SH-SY5Y (cell line): ENCODE measurements around the gene GBA3.

Source experiments
- GATA2 ChIP-seq: IDR thresholded peaks from 2 replicates; pipeline ENCODE4 v1.6.1; 2011; ENCODE audit warnings: mild to moderate bottlenecking, low read depth, low read length
- GATA3 ChIP-seq: IDR thresholded peaks from 2 replicates; pipeline ENCODE4 v1.6.1; 2011; ENCODE audit warnings: low read depth, mild to moderate bottlenecking, low read length, moderate library complexity

Gene GBA3

GRCh38 chr4:22680065-22680642 lies 12.6 kb upstream of the GBA3 start:
- no peak for TF ChIP-seq GATA2
- TF ChIP-seq GATA3 = no peak

- no peak for TF ChIP-seq GATA2
Measured at GRCh38 chr4:22683726-22684125, 9.0 kb upstream of the GBA3 start.

- no peak for TF ChIP-seq GATA3
- no peak for TF ChIP-seq GATA2
Measured at GRCh38 chr4:22686141-22686540, 6.6 kb upstream of the GBA3 start.

GRCh38 chr4:22688236-22688635 lies 4.5 kb upstream of the GBA3 start:
- TF ChIP-seq GATA3 (no peak), GATA2 (no peak)

- TF ChIP-seq GATA3 (no peak), GATA2 (no peak)
Measured at GRCh38 chr4:22689428-22689827, 3.3 kb upstream of the GBA3 start.

GRCh38 chr4:22695029-22695428 lies 2.3 kb downstream of the GBA3 start:
- TF ChIP-seq GATA3 (no peak), GATA2 (no peak)

GRCh38 chr4:22695917-22696316 lies 3.2 kb downstream of the GBA3 start:
- TF ChIP-seq GATA3 = no peak
- TF ChIP-seq GATA2 = no peak

GRCh38 chr4:22703912-22704311 lies 11.2 kb downstream of the GBA3 start:
- TF ChIP-seq GATA3 = no peak

GRCh38 chr4:22707390-22707789 lies 14.7 kb downstream of the GBA3 start:
- no peak for TF ChIP-seq GATA3
- TF ChIP-seq GATA2 = no peak

- no peak for TF ChIP-seq GATA3
Measured at GRCh38 chr4:22708961-22709360, 16.2 kb downstream of the GBA3 start.

GRCh38 chr4:22712105-22712504 lies 19.4 kb downstream of the GBA3 start:
- TF ChIP-seq GATA2 = no peak
- TF ChIP-seq GATA3 = no peak

- TF ChIP-seq GATA2 = no peak
- no peak for TF ChIP-seq GATA3
Measured at GRCh38 chr4:22712529-22712928, 19.8 kb downstream of the GBA3 start.

- no peak for TF ChIP-seq GATA2
- TF ChIP-seq GATA3 = no peak
Measured at GRCh38 chr4:22713841-22714240, 21.1 kb downstream of the GBA3 start.

GRCh38 chr4:22719218-22719617 lies 26.5 kb downstream of the GBA3 start:
- TF ChIP-seq GATA2 (no peak), GATA3 (no peak)

- TF ChIP-seq GATA3 (no peak), GATA2 (no peak)
Measured at GRCh38 chr4:22720091-22720490, 27.4 kb downstream of the GBA3 start.

- no peak for TF ChIP-seq GATA2
- TF ChIP-seq GATA3 = no peak
Measured at GRCh38 chr4:22721204-22721603, 28.5 kb downstream of the GBA3 start.
